GM12878 (cell line): ENCODE data around the gene ISG20L2. TPM values are rescaled to one million over a fixed set of nuclear protein-coding genes. Genes with fewer than 3 reads are reported as not detected.

Experiments
- ATAC-seq: fragments of 200-7000 bp; cut with Tn5 transposase; 3 replicates; pipeline ENCODE4 v1.9.1; 2020; ENCODE audit warnings: mild to moderate bottlenecking, moderate library complexity
- BruUV-seq: library from RNA; stranded (reverse); fragments of 400-500 nt; replicated peaks from 2 replicates; lab custom pipeline; 2021; lab: Mats Ljungman, UMichigan
- CTCF ChIA-PET: fragments of 300-600 bp; sonication (Branson Sonifier 250); formaldehyde crosslinking; extraction: SDS; loops from one replicate; lab custom pipeline; 2021; ENCODE audit warnings: inconsistent platforms; lab: Yijun Ruan, JAX
- POLR2A ChIA-PET: fragments of 350-600 bp; formaldehyde crosslinking; extraction: SDS; loops from one replicate; lab custom pipeline; 2021; ENCODE audit warnings: inconsistent platforms; lab: Charles Lee
- RAD21 ChIA-PET: fragments of 300-600 bp; sonication (Branson Sonifier 250); formaldehyde crosslinking; loops from one replicate; lab custom pipeline; 2023; ENCODE audit warnings: antibody characterized with exemption; ENCODE audit not compliant: unreplicated experiment; lab: Charles Lee
- SMC1A ChIA-PET: fragments of 300-600 bp; sonication (Branson Sonifier 250); formaldehyde crosslinking; loops from one replicate; lab custom pipeline; 2023; ENCODE audit not compliant: unreplicated experiment, uncharacterized antibody; lab: Charles Lee
- DNase-seq: peaks from one replicate; pipeline ENCODE4 v3.0.0-alpha.2; 2011; ENCODE audit warnings: low read depth, low spot score
- FAIRE-seq: peaks from 3 replicates; lab custom pipeline; 2011; peaks lifted over from hg19 to GRCh38; lab: Jason Lieb, UNC
- H2AFZ ChIP-seq: 2 replicates; pipeline ENCODE4 v1.6.0; 2011; ENCODE audit warnings: low read depth, low read length, control low read depth; ENCODE audit not compliant: control insufficient read depth
- H3K27ac ChIP-seq: 2 replicates; pipeline ENCODE4 v1.5.1; 2011; ENCODE audit warnings: control low read depth; ENCODE audit not compliant: control insufficient read depth, insufficient read depth
- H3K27me3 ChIP-seq, 2 experiments: replicated peaks in 1 of 2; 2 replicates each; pipeline versions ENCODE4 v1.6.0 to v1.6.1; 2011; ENCODE audit warnings: low read length in 1 of 2; ENCODE audit not compliant: control insufficient read depth in 2 of 2, insufficient read depth in 2 of 2
- H3K36me3 ChIP-seq, 2 experiments: 2 replicates each; pipeline ENCODE4 v1.5.1; 2011; ENCODE audit warnings: low read length in 1 of 2; ENCODE audit not compliant: control insufficient read depth in 2 of 2, insufficient read depth in 2 of 2
- H3K4me1 ChIP-seq: 2 replicates; pipeline ENCODE4 v1.6.1; 2011; ENCODE audit warnings: mild to moderate bottlenecking, low read length, moderate library complexity, mixed read lengths; ENCODE audit not compliant: control insufficient read depth, insufficient read depth
- H3K4me2 ChIP-seq: 2 replicates; pipeline ENCODE4 v1.6.0; 2011; ENCODE audit warnings: control low read depth; ENCODE audit not compliant: control insufficient read depth, insufficient read depth
- H3K4me3 ChIP-seq: fragments of 200-600 bp; sonication (generic); 2 replicates; pipeline ENCODE4 v1.5.1; 2016
- H3K79me2 ChIP-seq: 2 replicates; pipeline ENCODE4 v1.6.0; 2011; ENCODE audit warnings: low read length; ENCODE audit not compliant: control insufficient read depth, insufficient read depth
- H3K9ac ChIP-seq: 2 replicates; pipeline ENCODE4 v1.8.0; 2011; ENCODE audit warnings: low read length, control low read depth, mixed read lengths; ENCODE audit not compliant: control insufficient read depth, insufficient read depth
- H3K9me3 ChIP-seq: replicated peaks from 3 replicates; pipeline ENCODE4 v1.5.1; 2011; ENCODE audit warnings: mild to moderate bottlenecking, low read length; ENCODE audit not compliant: control insufficient read depth, insufficient read depth
- H4K20me1 ChIP-seq: 2 replicates; pipeline ENCODE4 v1.6.0; 2011; ENCODE audit not compliant: control insufficient read depth, insufficient read depth
- ATF7 ChIP-seq: fragments of 450-650 bp; IDR thresholded peaks from 2 replicates; pipeline ENCODE4 v1.6.1; 2016; ENCODE audit warnings: low read depth, mild to moderate bottlenecking
- BACH1 ChIP-seq: fragments of 450-650 bp; IDR thresholded peaks from 2 replicates; pipeline ENCODE4 v1.6.1; 2017; ENCODE audit warnings: mild to moderate bottlenecking, borderline replicate concordance
- CHD4 ChIP-seq: fragments of 200-600 bp; sonication (generic); IDR thresholded peaks from 2 replicates; pipeline ENCODE4 v1.6.1; 2016; ENCODE audit warnings: mild to moderate bottlenecking
- NR2F1 ChIP-seq: fragments of 450-650 bp; conservative IDR thresholded peaks from 2 replicates; pipeline ENCODE4 v1.6.1; 2017; ENCODE audit warnings: mild to moderate bottlenecking
- PML ChIP-seq: IDR thresholded peaks from 2 replicates; pipeline ENCODE4 v1.6.1; 2012; ENCODE audit warnings: low read length, inconsistent platforms
- TAF1 ChIP-seq: IDR thresholded peaks from 2 replicates; pipeline ENCODE4 v1.6.1; 2011; ENCODE audit warnings: mild to moderate bottlenecking, low read depth, low read length, borderline replicate concordance
- YY1 ChIP-seq: IDR thresholded peaks from 2 replicates; pipeline ENCODE4 v1.6.1; 2011; ENCODE audit warnings: low read depth, mild to moderate bottlenecking, low read length
- ZNF24 ChIP-seq: fragments of 450-650 bp; IDR thresholded peaks from 2 replicates; pipeline ENCODE4 v1.6.1; 2017; ENCODE audit warnings: antibody characterized with exemption, mild to moderate bottlenecking
- WGBS: methylation state at CpG from one replicate; pipeline ENCODE4 v1.1.6; 2016; ENCODE audit warnings: low lambda C conversion rate; ENCODE audit not compliant: insufficient replicate concordance, insufficient coverage; ENCODE audit errors: missing lambda C conversion rate; 5-methylcytosine and 5-hydroxymethylcytosine counted together
- in situ Hi-C: fragments of 300-500 bp; cut with MboI; formaldehyde crosslinking; loops from 9 replicates; pipeline ENCODE4 v1.14.3; 2018; ENCODE audit warnings: mixed read lengths
- intact Hi-C: fragments of 100-400 bp; cut with micrococcal nuclease; formaldehyde crosslinking; loops from one replicate; pipeline ENCODE4 v1.14.2; 2022; ENCODE audit not compliant: unreplicated experiment
- polyA plus RNA-seq, 11 experiments: library from polyadenylated mRNA; depleted of rRNA in 4 of 11; unstranded in 6 of 11; stranded (reverse) in 5 of 11; fragments of >200 nt; fragmentation: Nextera tagmentation in 4 of 11; fragmentation: Illumina TruSeq in 1 of 11; extraction: Ambion mirVana in 4 of 11; extraction: Trizol in 1 of 11; gene quantifications; 1 replicate in 1 of 11; 2 replicates in 10 of 11; pipeline versions ENCODE4 v1.2.1 to v1.2.3, GENCODE V29; 2011 to 2016; ENCODE audit warnings: inconsistent platforms in 2 of 11, missing spikeins in 2 of 11, low read depth in 1 of 11
- total RNA-seq, 4 experiments: library from RNA; depleted of rRNA in 3 of 4; stranded (reverse); fragments of >200 nt in 3 of 4; fragmentation: Illumina TruSeq in 1 of 4; extraction: Trizol in 1 of 4; gene quantifications; 2 replicates each; pipeline versions ENCODE4 v1.2.1 to v1.2.3, GENCODE V29; 2013 to 2021
- TF ChIP-seq, protein P1 (sequence below): fragments of 450-650 bp; IDR thresholded peaks from 2 replicates; pipeline ENCODE4 v1.6.1; 2016; ENCODE audit warnings: mild to moderate bottlenecking

ISG20L2 gene
- total and polyA plus RNA-seq, 10 of the 15 experiments (the other 5 are each of a cell fraction or from before 2014, with no cell fraction given) = 16.4 to 111 (median 48.0) TPM

DNA sequence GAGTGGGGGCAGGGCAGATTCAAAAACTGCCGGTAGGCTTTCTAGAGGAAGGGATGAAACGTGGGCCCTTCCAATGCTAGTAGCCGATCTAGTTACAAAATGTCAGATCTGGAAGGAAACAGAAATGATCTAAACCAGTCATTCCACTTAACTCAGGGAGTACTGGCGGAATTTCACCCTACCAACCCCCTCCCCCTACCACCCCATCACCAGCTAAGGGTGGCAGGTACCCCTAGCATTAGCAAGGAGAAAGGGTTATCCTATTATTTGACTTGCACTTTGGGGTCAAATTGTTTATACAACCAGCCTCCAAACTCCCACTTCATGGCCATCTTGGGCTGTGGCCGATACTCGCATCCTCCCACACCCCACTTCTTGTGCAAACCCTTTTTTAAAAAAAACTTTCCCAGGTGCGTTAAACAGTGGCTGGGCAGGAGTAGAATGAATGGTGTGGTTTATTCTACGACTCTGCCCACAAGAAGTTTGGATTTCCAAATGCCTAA is 13.0 kb upstream of the ISG20L2 start:
- intact Hi-C loops = loop anchor here (1.0 to 10.0 kb wide), 4 partner anchors 8 to 237 kb away; partner anchors contain the start of genes ISG20L2, MEF2D, METTL25B and PRCC
- peak overlapping the region; percentile 76 for H3K27ac ChIP-seq
- ChIA-PET RAD21 (interaction anchor here (0.7 to 2.7 kb wide), 13 partner anchors 9 to 118 kb away, joined by 3 to 49 read pairs (median 6); partner anchors contain the start of genes HDGF, ISG20L2, METTL25B and PRCC), SMC1A (interaction anchor here (0.6 to 5.0 kb wide), 11 partner anchors 11 to 120 kb away, joined by 3 to 57 read pairs (median 4); partner anchors contain the start of genes ISG20L2, METTL25B, NTRK1 and PRCC), CTCF (interaction anchor here (0.8 to 3.7 kb wide), 13 partner anchors 10 to 141 kb away, joined by 3 to 56 read pairs (median 7); partner anchors contain the start of genes HDGF, ISG20L2, METTL25B and PRCC), POLR2A (interaction anchor here (1.0 to 5.4 kb wide), 7 partner anchors 10 to 404 kb away, joined by 3 to 75 read pairs (median 11); partner anchors contain the start of genes CCT3, HDGF, ISG20L2 and METTL25B)
- in situ Hi-C loops = no loop called here
- ATAC-seq (no peak), FAIRE-seq (no peak), DNase-seq (no peak)
- WGBS = 11% methylated on average over 8 of the region's 8 CpGs
- peak overlapping the region; percentile 56 for H3K9ac ChIP-seq
- peaks cover 35% of the 10 kb centered on the region for H3K79me2 ChIP-seq
- H3K4me3 ChIP-seq = peak overlapping the region; percentile 63; the same call in 1 of the 2 replicates
- H3K4me2 ChIP-seq = peak overlapping the region; percentile 68
- no peak for TF ChIP-seq PML
- TF ChIP-seq BACH1 = 0 out of 2 replicates have a peak, but pooled peaks have one; percentile 11
- TF ChIP-seq YY1 = no peak
- no peak for TF ChIP-seq CHD4
- no peak for TF ChIP-seq NR2F1
- TF ChIP-seq ATF7 = no peak
- TF ChIP-seq, protein P1, sequence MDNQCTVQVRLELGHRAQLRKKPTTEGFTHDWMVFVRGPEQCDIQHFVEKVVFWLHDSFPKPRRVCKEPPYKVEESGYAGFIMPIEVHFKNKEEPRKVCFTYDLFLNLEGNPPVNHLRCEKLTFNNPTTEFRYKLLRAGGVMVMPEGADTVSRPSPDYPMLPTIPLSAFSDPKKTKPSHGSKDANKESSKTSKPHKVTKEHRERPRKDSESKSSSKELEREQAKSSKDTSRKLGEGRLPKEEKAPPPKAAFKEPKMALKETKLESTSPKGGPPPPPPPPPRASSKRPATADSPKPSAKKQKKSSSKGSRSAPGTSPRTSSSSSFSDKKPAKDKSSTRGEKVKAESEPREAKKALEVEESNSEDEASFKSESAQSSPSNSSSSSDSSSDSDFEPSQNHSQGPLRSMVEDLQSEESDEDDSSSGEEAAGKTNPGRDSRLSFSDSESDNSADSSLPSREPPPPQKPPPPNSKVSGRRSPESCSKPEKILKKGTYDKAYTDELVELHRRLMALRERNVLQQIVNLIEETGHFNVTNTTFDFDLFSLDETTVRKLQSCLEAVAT = peak; percentile 24; the same call in 1 of the 2 replicates
- peak; percentile 26; the same call in 1 of the 2 replicates for TF ChIP-seq TAF1
- TF ChIP-seq ZNF24 = no peak
- H3K9me3 ChIP-seq = no peaks in the 10 kb centered on the region
- H4K20me1 ChIP-seq = no peaks in the 10 kb centered on the region
- H3K36me3 ChIP-seq = peaks cover 23 to 36% of the 10 kb centered on the region in 2 experiments
- no peaks in the 10 kb centered on the region for H3K27me3 ChIP-seq
- H2AFZ ChIP-seq = peak overlapping the region; percentile 85
- peaks cover 5% of the 10 kb centered on the region for H3K4me1 ChIP-seq
- BruUV-seq = TSS peak; percentile 91
